Muscle layer of colon (tissue), 2 donors: Measurements from ENCODE around the gene AHDC1.

Experiments
- H3K27ac ChIP-seq: one replicate; pipeline ENCODE4 v1.7.0; 2013; ENCODE audit warnings: low read depth, mild to moderate bottlenecking, low read length, moderate library complexity
- H3K27me3 ChIP-seq, 2 donors: one replicate each; pipeline ENCODE4 v1.7.0; 2013; ENCODE audit warnings: low read length in 2 of 2, mild to moderate bottlenecking in 2 of 2; ENCODE audit not compliant: insufficient read depth in 2 of 2, control insufficient read depth in 1 of 2
- H3K36me3 ChIP-seq: one replicate; pipeline ENCODE4 v1.7.0; 2013; ENCODE audit warnings: mild to moderate bottlenecking, low read length; ENCODE audit not compliant: insufficient read depth
- H3K4me1 ChIP-seq: one replicate; pipeline ENCODE4 v1.7.0; 2013; ENCODE audit warnings: mild to moderate bottlenecking, low read length; ENCODE audit not compliant: insufficient read depth
- H3K4me3 ChIP-seq, 2 donors: one replicate each; pipeline ENCODE4 v1.7.0; 2013; ENCODE audit warnings: low read length in 2 of 2, low read depth in 1 of 2, mild to moderate bottlenecking in 1 of 2, moderate library complexity in 1 of 2
- H3K9ac ChIP-seq: one replicate; pipeline ENCODE4 v1.7.0; 2013; ENCODE audit warnings: low read length
- H3K9me3 ChIP-seq: one replicate; pipeline ENCODE4 v1.7.0; 2013; ENCODE audit warnings: mild to moderate bottlenecking, low read length
- donor health status: abdominal sarcoma.
- donor health status: Adenocarcinoma of cecum.

The AHDC1 gene

DNA sequence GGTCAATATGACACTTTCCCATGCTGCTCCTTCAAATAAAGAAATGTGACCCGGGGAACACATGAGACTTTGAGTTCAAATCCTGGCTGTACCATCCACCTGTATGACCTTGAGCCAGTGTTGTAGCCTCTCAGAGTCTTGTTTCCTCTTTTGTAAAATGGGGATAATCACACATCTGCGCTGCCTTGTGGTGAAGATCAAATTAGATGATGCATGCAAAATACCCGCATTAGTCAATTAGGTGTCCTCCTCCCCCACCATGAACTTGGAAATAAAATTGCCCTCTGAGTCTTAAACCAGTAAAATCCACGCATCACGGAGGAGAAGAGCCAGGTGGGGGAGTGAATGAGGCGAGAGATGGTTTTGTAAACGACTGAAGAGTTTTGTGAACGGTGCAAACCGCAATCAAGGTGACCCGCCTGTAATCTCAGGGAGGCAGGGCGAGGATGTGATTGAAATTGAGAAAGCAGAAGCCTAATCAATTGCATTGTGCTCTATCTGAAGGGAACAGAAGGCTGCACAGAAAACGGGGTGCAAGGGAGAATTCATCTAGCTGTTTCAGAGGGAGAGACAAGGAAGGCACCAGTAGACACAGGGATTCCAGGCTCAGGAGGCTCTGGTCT, 5.8 kb upstream of the AHDC1 start:
- Histone ChIP-seq H3K27ac (no peak overlapping the region), H3K4me1 (peaks cover 12% of the 10 kb centered on the region), H3K4me3 (no peak overlapping the region), H3K9ac (no peak overlapping the region), H3K36me3 (no peaks in the 10 kb centered on the region), H3K27me3 (peaks cover 0 to 20% of the 10 kb centered on the region in 2 donors), H3K9me3 (no peaks in the 10 kb centered on the region)

DNA sequence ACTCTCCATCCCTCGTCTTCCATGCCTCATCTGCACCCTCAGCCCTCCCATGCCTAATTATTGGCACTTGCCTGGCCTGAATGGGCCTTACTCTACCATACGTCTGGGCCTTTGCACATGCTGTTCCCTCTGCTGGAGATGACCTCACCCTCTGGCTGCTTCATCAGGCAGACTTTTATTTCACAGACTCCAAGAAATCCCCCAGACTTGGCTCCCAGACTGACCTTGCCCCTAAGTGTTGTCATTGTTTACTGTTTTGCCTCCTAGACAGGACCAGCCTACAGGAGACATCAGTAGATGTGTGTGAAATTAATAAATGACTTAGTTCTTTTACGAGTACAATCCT, 5.2 kb upstream of the AHDC1 start:
- no peak overlapping the region for H3K9ac ChIP-seq
- peaks cover 0 to 16% of the 10 kb centered on the region in 2 donors for H3K27me3 ChIP-seq
- no peaks in the 10 kb centered on the region for H3K36me3 ChIP-seq
- peaks cover 12% of the 10 kb centered on the region for H3K4me1 ChIP-seq
- H3K9me3 ChIP-seq = no peaks in the 10 kb centered on the region
- no peak overlapping the region for H3K27ac ChIP-seq
- no peak overlapping the region for H3K4me3 ChIP-seq

DNA sequence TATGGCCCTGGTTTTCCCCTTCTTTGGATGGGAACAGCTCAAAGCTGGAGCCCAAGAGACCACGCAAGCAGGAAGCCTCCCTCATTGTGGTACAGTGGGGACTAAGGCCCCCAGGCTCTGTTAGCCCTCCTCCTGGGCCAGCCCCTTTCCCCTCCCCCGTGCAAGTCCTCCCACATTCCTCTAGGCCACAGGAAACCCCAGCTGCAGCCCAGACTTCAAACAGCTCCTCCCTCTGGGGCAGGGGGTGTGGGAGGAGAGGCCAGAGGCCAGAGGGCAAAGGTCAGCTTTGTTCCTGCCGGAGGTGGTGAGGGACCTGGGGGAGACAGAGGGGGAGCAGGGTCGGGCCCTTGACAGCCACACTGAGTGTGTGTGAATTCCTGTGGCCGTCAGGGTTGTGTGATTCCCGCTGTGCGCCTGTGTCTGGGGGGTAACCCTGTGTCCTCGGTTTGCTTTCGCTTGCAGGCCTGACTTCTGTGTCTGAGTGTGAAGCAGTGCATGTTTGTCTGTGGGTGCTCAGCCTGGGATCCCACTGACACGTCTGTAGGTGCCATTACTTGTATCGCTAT, 3.4 kb upstream of the AHDC1 start:
- Histone ChIP-seq H3K4me1 (peaks cover 14% of the 10 kb centered on the region), H3K27me3 (peaks cover 0 to 8% of the 10 kb centered on the region in 2 donors), H3K9me3 (no peaks in the 10 kb centered on the region), H3K9ac (no peak overlapping the region), H3K36me3 (no peaks in the 10 kb centered on the region), H3K4me3 (no peak overlapping the region), H3K27ac (no peak overlapping the region)

DNA sequence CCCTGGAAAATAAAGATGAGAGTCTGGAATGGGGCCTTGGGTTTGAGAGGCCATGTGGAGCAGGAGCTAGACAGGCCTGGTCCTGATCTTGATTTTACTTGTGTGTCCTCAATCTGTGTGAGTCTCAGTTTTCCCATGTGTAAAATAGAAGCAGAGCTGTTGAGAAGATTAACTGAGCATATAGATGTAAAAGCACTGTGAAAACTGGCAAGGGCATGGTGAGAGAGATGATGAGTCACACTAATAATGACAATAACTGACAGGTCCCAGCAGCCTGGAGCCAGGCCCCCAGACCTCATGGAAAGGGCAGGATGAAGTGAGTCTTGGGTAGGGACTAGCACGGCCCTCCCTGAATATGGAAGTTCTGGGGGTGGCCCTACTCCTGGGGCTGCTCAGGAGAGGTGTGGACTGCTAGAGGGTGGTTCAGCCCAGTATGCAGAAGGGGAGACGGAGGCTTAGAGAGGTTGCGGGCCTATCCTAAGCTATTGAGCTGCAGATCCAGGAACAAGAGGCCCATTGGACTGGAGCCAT, 2.8 kb upstream of the AHDC1 start:
- no peak overlapping the region for H3K27ac ChIP-seq
- H3K9me3 ChIP-seq = no peaks in the 10 kb centered on the region
- H3K4me1 ChIP-seq = peaks cover 20% of the 10 kb centered on the region
- no peaks in the 10 kb centered on the region for H3K36me3 ChIP-seq
- no peak overlapping the region for H3K4me3 ChIP-seq
- peaks cover 0 to 2% of the 10 kb centered on the region in 2 donors for H3K27me3 ChIP-seq
- no peak overlapping the region for H3K9ac ChIP-seq

DNA sequence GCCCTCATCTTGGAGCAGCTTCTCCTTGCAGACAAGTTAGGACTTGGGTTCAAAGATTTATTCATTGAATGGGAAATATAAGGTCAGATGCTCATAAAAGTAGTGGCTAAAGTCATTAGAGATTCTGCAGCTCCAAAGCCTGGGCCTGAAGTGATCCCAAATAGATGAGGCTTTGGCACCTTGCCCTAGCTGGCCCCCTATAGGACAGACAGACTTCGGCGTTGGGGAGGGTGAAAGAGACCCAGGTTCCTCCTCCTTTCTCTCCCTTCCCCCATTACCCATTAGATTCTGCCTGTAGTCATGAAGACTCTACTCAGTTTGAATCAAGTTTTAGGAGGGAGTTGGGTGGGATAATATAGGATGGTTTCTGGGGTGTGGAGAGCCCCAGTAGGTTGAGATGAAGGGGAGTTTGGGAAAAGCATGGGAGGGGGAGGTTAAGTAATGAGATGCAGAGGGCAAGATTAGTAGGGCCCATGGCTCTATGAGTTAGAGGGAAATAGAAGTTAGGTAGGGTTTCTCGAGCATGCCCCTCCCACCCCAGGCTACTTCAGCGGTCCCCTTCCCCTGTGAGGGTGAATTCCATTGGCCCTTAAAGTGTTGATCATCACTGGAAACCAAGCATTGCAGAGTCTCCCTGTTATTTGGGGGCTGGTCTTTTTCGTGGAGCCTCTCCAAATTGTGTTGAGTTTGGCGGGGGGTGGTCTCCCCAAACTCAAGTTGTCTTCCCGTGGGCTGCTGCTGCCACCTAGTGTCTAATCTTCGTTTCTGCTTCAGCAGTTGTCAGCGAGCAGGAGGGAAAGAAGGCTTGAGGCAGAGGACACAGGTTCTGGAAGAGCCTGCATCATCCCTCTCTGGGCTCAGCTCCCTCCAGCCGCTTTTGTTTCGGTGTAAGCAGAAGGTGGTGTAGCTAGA, 2.1 kb upstream of the AHDC1 start:
- H3K36me3 ChIP-seq = no peaks in the 10 kb centered on the region
- no peak overlapping the region for H3K4me3 ChIP-seq
- no peaks in the 10 kb centered on the region for H3K27me3 ChIP-seq
- peaks cover 27% of the 10 kb centered on the region for H3K4me1 ChIP-seq
- H3K9ac ChIP-seq = no peak overlapping the region
- H3K9me3 ChIP-seq = no peaks in the 10 kb centered on the region
- no peak overlapping the region for H3K27ac ChIP-seq

DNA sequence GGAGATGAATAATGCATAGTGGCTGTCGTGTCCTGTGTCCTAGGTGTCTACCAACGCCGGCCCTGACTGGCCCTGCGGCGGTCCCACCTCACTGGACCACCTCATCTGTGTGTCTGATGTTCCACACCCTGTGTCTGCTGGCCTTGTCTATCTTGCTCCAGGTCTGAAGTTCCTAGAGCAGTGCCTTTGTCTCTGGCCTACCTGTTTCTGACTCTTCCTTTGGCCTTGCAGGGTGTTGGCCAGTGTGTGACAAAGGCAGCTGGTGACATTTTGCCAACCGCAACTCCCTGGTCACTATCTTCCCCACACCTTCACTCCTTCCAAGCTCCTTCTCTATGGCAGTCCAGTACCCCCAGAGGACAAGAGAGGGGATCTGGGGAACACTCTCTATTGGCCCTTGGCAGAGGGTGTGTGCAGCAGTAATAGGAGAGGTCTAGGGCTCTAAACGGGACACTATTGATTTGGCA, 1.4 kb upstream of the AHDC1 start:
- no peak overlapping the region for H3K27ac ChIP-seq
- no peaks in the 10 kb centered on the region for H3K9me3 ChIP-seq
- H3K27me3 ChIP-seq = no peaks in the 10 kb centered on the region
- H3K9ac ChIP-seq = no peak overlapping the region
- H3K4me3 ChIP-seq = no peak overlapping the region
- H3K4me1 ChIP-seq = peaks cover 34% of the 10 kb centered on the region
- no peaks in the 10 kb centered on the region for H3K36me3 ChIP-seq

DNA sequence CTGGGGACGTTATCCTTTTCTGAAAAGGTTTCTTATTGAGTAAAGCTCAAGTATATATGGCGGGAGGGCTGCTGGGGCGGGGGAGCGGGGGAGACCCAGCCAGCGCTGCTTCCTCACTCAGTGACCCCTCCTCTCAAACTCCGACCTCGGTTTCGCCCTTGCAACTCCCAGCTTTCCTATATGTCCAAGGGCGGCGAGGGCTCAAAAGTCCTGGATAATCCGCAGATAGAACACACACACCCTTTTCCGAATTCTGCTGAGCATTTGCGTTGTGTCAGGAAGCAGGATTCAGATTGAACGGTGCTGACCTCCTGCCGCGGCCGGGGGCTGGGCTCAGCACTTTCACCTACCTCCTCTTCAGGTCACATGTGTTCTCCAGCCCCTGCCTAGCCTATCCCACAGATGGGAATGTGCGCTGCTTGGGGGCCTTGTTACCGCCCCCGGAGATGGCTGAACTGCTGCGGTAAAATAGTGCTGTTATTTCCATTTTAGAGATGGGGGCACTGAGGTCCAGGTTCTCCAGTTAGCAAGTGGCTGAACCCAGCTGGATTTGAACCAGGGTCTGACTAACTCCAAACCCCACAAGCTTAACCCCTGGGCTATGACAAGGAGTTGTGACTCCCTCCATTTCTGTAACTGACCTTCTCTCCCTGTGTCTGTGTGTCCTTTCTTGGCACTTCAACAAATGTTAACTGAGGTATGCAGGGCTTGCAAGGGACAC, 795 bp upstream of the AHDC1 start:
- peak overlapping the region; percentile 92 for H3K27ac ChIP-seq
- no peak overlapping the region for H3K9ac ChIP-seq
- H3K4me3 ChIP-seq = peak overlapping the region; percentile 49 to 63

DNA sequence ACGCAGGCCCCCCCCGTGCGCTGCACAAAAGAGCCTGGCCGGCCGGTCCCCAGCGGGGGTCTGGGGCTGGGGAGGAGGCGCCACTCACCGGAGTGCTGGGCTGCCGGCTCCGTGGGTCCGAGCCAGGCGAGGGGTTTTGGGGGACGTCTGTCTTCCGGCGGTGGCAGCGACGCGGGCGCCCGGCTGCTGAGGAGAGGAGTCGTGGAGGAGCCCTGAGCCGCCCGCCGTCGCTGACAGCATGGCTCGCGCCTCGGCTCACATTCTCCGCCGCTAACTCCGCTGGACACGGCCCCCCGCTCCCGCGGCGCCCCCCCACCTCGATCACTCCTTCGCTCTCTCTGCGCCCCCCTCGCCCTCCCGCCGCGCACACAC, 649 bp downstream of the AHDC1 start:
- H3K9ac ChIP-seq = no peak overlapping the region
- H3K4me3 ChIP-seq = peak overlapping the region; percentile 63 to 99
- no peaks in the 10 kb centered on the region for H3K9me3 ChIP-seq
- peak overlapping the region; percentile 92 for H3K27ac ChIP-seq
- H3K27me3 ChIP-seq = no peaks in the 10 kb centered on the region
- H3K4me1 ChIP-seq = peaks cover 54% of the 10 kb centered on the region
- no peaks in the 10 kb centered on the region for H3K36me3 ChIP-seq

More for the DNA sequence above, 795 bp upstream of the AHDC1 start:
- Histone ChIP-seq H3K4me1 (peaks cover 40% of the 10 kb centered on the region), H3K36me3 (no peaks in the 10 kb centered on the region), H3K9me3 (no peaks in the 10 kb centered on the region), H3K27me3 (no peaks in the 10 kb centered on the region)

DNA sequence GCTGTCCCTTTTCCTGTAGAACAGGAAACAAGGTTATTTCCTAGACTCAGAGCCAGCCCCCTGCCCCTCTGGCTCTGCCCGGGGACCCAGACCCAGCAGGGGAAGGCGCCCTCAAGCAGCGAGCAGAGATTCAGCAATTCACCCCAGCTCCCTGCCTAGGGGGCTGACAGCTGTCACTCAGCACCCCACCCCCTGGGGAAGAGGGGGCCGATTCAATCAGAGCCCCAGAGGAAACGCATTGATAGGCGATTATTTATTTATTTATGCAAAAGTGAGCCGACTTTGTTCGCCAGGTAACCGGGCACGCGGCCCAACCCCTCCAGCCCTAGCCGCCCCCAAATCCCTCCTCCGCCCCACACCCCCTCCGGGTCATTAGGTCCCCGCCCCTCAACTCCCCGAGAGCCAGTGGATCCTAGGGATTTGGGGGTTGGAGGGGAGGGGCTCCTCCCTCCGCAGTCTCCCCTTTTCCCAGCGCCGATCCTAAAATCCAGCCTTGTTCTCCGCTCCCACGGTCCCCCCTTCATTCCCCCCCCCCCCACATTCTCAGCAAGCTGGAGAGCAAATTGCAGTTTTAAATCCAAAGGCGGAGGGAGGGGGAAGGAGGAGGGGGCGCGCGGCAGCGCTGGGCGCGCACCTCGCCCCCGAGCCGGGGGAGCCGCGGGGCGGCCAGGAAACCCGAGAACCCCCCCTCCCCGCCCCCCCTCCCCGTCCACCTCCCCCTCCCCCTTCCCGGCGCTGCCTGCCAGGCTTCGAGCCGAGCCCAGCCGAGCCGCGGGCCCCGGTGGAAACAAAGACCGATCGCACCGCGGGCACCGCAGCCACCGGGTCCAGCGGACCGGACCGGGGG, 1.3 kb downstream of the AHDC1 start:
- peak overlapping the region; percentile 94 to 99 for H3K4me3 ChIP-seq
- H3K9ac ChIP-seq = peak overlapping the region; percentile 87
- no peaks in the 10 kb centered on the region for H3K36me3 ChIP-seq
- peaks cover 61% of the 10 kb centered on the region for H3K4me1 ChIP-seq
- H3K9me3 ChIP-seq = no peaks in the 10 kb centered on the region
- H3K27ac ChIP-seq = peak overlapping the region; percentile 98
- no peaks in the 10 kb centered on the region for H3K27me3 ChIP-seq

DNA sequence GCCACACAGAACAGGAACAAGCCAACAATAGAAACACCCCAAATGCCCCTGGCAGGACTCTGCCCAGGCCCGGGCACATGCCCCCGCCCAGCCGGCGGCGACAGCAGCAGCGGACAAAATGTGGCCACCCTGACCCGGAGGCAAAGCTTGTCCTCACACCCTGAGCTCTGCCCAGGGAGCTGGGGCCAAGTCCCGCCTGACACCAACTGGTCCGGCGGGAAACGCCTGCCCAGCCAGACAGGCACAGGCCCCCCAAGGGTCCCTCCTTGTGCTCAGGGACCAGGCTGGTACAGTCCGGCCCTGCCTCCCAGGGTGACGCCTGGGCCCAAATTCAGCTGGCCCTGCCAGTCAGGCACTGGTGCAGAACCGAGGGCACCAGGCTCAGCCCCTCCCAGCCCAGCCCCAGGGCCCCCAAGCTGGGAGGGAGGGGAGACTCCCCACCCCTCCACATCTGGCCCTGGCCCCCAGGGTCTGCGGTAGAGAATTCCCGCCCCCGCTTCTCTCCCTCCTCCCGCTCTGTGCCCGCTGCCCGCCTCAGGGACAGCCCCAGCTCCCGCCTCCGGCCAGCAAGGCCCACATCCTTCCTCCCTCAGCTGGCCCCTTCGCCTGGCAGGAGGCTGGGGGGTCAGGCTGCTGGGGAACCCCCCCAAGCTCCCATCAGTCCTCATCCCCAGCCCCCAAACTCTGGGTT, 2.0 kb downstream of the AHDC1 start:
- H3K4me3 ChIP-seq = peak overlapping the region; percentile 94 to 99
- H3K9me3 ChIP-seq = no peaks in the 10 kb centered on the region
- H3K9ac ChIP-seq = peak overlapping the region; percentile 87
- no peaks in the 10 kb centered on the region for H3K27me3 ChIP-seq
- H3K4me1 ChIP-seq = peaks cover 68% of the 10 kb centered on the region
- H3K36me3 ChIP-seq = no peaks in the 10 kb centered on the region
- peak overlapping the region; percentile 98 for H3K27ac ChIP-seq
